ENCODE results near the gene ZNF768. TPM values are rescaled to one million over a fixed set of nuclear protein-coding genes. Genes with fewer than 3 reads are reported as not detected.

ZNF768 gene
- total and polyA plus RNA-seq, 2 of the 13 experiments (the other 11 are each of a cell fraction or from before 2014, with no cell fraction given), result 26.7 to 34.4 TPM

DNA sequence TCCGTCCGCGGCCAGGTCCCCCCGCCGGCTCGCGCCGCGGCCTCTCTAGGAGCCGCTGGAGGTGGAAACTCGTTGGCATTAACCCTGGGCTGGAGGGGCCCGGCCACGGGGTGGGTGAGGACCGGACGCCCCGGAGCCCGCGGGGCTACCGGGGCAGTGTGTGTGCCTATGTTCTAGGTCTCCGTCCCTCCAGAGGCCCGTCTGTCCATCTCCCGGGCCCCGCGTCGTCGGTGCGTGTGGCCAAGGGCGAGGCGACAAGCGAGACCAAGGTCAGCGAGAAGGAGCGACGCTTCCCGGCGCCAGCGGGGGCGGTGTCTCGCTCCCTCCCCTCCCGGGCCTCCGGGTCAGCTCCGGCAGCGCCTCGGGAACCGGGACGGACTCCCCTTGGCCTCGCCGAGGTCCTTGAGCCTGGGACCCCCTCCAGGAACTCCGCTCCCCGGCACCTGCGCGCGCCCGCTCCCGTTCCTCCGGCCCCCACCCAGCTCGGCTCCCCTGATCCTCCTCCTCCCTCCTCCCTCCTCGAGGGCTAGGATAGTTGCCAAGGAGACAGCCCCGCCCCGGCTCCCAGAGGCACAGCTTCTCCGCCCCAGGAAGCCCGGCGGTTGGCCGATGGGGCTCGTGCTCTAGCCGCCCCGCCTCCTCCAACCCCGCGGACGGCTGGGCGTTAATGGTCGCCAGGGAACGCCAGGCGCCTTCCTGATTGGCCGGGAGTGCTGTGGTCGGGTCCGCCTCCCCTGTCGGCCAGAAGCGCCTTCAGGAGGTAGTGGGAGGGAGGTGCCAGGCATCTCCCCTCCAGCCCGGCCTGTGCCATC, 663 bp upstream of the ZNF768 start (continued):
- TF ChIP-seq CERS6 (CRISPR knock-in tag; IDR thresholded peaks at IDR 0.05), result no peak
- peak; percentile 44; the same call in 1 of the 2 replicates for TF ChIP-seq ZSCAN21 (CRISPR knock-in tag; IDR thresholded peaks at IDR 0.05; ENCODE audit: borderline replicate concordance)
- peak; percentile 7; the same call in 1 of the 2 replicates for TF ChIP-seq PCBP1 (IDR thresholded peaks at IDR 0.05; ENCODE audit: borderline replicate concordance, low read depth, low read length)
- TF ChIP-seq RNF2 (conservative IDR thresholded peaks at IDR 0.05; ENCODE audit: low read depth), result peak; percentile 61; the same call in 1 of the 2 replicates
- no peak for TF ChIP-seq ZNF597 (CRISPR knock-in tag; IDR thresholded peaks at IDR 0.05)
- TF ChIP-seq PATZ1 (CRISPR knock-in tag; IDR thresholded peaks at IDR 0.05), result peak; percentile 78
- TF ChIP-seq GABPB1 (CRISPR knock-in tag; IDR thresholded peaks at IDR 0.05), result peak; percentile 76
- TF ChIP-seq RFX5 (IDR thresholded peaks at IDR 0.05; ENCODE audit: low read depth, low read length), result peak; percentile 42; the same call in 1 of the 2 replicates
- TF ChIP-seq ZC3H4 (CRISPR knock-in tag; IDR thresholded peaks at IDR 0.05; ENCODE audit: borderline replicate concordance), result 0 out of 2 replicates have a peak, but pooled peaks have one; percentile 12
- TF ChIP-seq ZNF33B (CRISPR knock-in tag; IDR thresholded peaks at IDR 0.05), result no peak; the same call in 1 of the 2 replicates
- 0 out of 2 replicates have a peak, but pooled peaks have one; percentile 53 for TF ChIP-seq TMF1 (CRISPR knock-in tag; IDR thresholded peaks at IDR 0.05; ENCODE audit: low read depth)
- TF ChIP-seq NCOA1 (CRISPR knock-in tag; IDR thresholded peaks at IDR 0.05), result peak; percentile 81; the same call in 1 of the 2 replicates
- no peak for TF ChIP-seq ZNF703 (CRISPR knock-in tag; IDR thresholded peaks at IDR 0.05; ENCODE audit: borderline replicate concordance)
- TF ChIP-seq JUNB (CRISPR knock-in tag; IDR thresholded peaks at IDR 0.05; ENCODE audit: borderline replicate concordance), result no peak
- TF ChIP-seq SALL2 (CRISPR knock-in tag; IDR thresholded peaks at IDR 0.05), result peak; percentile 63
- TF ChIP-seq ZNF432 (CRISPR knock-in tag; IDR thresholded peaks at IDR 0.05; ENCODE audit: borderline replicate concordance), result no peak
- TF ChIP-seq, protein P1, sequence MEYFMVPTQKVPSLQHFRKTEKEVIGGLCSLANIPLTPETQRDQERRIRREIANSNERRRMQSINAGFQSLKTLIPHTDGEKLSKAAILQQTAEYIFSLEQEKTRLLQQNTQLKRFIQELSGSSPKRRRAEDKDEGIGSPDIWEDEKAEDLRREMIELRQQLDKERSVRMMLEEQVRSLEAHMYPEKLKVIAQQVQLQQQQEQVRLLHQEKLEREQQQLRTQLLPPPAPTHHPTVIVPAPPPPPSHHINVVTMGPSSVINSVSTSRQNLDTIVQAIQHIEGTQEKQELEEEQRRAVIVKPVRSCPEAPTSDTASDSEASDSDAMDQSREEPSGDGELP (IDR thresholded peaks at IDR 0.05; ENCODE audit: borderline replicate concordance, low read depth), result peak; percentile 7; the same call in 1 of the 2 replicates
- peak; percentile 77 for TF ChIP-seq NFYB (CRISPR knock-in tag; IDR thresholded peaks at IDR 0.05)
- TF ChIP-seq HOXA3 (CRISPR knock-in tag; IDR thresholded peaks at IDR 0.05), result peak; percentile 23; the same call in 1 of the 2 replicates
- TF ChIP-seq, protein P2, sequence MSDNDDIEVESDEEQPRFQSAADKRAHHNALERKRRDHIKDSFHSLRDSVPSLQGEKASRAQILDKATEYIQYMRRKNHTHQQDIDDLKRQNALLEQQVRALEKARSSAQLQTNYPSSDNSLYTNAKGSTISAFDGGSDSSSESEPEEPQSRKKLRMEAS (IDR thresholded peaks at IDR 0.05), result peak; percentile 47
- peak; percentile 64 for TF ChIP-seq REL (CRISPR knock-in tag; conservative IDR thresholded peaks at IDR 0.05)
- TF ChIP-seq SP4 (CRISPR knock-in tag; IDR thresholded peaks at IDR 0.05), result peak; percentile 34; the same call in 1 of the 2 replicates
- TF ChIP-seq ZNF451 (CRISPR knock-in tag; IDR thresholded peaks at IDR 0.05), result peak; percentile 73; the same call in 1 of the 2 replicates

Measured in HepG2 (cell line).